ENCODE measurements around the gene ITGAL. TPM values are rescaled to one million over a fixed set of nuclear protein-coding genes. Genes with fewer than 3 reads are reported as not detected.

ITGAL gene
- total and polyA plus RNA-seq, 2 of the 13 experiments (the other 11 are each of a cell fraction or from before 2014, with no cell fraction given), result 0.86 to 1.2 TPM

DNA sequence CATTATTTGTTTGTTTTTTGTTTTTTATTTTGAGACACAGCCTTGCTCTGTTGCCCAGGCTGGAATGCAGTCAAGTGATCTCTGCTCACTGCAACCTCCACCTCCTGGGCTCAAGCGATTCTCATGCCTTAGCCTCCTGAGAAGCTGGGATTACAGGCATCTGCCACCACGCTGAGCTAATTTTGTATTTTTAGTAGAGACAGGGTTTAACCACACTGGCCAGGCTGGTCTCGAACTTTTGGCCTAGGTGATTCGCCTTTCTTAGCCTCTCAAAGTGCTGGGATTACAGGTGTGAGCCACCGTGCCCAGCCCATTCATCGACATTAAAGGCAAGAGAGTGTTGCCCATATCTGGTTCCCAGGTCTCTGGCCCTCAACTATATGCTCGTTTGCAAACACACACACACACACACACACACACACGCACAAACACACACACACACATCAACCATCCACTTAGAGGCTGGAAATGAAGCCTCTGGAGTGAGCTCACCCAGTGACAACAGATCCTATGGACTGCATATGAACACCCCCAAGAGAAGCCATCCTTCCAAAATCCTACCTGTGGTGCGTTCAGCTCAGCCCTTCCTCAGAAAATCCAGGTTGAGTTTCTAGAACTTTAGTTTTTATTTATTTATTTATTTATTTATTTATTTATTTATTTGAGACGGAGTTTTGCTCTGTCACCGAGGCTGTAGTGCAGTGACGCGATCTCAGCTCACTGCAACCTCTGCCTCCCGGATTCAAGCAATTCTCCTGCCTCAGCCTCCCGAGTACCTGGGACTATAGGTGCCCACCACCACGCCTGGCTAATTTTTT lies 14.6 kb upstream of the ITGAL start (continued):
- TF ChIP-seq, protein P1, sequence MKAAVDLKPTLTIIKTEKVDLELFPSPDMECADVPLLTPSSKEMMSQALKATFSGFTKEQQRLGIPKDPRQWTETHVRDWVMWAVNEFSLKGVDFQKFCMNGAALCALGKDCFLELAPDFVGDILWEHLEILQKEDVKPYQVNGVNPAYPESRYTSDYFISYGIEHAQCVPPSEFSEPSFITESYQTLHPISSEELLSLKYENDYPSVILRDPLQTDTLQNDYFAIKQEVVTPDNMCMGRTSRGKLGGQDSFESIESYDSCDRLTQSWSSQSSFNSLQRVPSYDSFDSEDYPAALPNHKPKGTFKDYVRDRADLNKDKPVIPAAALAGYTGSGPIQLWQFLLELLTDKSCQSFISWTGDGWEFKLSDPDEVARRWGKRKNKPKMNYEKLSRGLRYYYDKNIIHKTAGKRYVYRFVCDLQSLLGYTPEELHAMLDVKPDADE (CRISPR knock-in tag; IDR thresholded peaks at IDR 0.05), result no peak
- no peak for TF ChIP-seq ZNF766 (CRISPR knock-in tag; IDR thresholded peaks at IDR 0.05; ENCODE audit: borderline replicate concordance)
- TF ChIP-seq REXO4 (CRISPR knock-in tag; IDR thresholded peaks at IDR 0.05; ENCODE audit: borderline replicate concordance), result no peak
- TF ChIP-seq, protein P2, sequence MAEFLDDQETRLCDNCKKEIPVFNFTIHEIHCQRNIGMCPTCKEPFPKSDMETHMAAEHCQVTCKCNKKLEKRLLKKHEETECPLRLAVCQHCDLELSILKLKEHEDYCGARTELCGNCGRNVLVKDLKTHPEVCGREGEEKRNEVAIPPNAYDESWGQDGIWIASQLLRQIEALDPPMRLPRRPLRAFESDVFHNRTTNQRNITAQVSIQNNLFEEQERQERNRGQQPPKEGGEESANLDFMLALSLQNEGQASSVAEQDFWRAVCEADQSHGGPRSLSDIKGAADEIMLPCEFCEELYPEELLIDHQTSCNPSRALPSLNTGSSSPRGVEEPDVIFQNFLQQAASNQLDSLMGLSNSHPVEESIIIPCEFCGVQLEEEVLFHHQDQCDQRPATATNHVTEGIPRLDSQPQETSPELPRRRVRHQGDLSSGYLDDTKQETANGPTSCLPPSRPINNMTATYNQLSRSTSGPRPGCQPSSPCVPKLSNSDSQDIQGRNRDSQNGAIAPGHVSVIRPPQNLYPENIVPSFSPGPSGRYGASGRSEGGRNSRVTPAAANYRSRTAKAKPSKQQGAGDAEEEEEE (CRISPR knock-in tag; IDR thresholded peaks at IDR 0.05; ENCODE audit: borderline replicate concordance), result no peak
- no peak for TF ChIP-seq FOSL1 (CRISPR knock-in tag; IDR thresholded peaks at IDR 0.05; ENCODE audit: borderline replicate concordance)
- TF ChIP-seq ZNF7 (CRISPR knock-in tag; IDR thresholded peaks at IDR 0.05), result no peak
- TF ChIP-seq SRSF4 (IDR thresholded peaks at IDR 0.05; ENCODE audit: low read depth, low read length, poor library complexity, severe bottlenecking), result no peak
- 0 out of 2 replicates have a peak, but pooled peaks have one; percentile 36 for TF ChIP-seq HDAC1 (CRISPR knock-in tag; IDR thresholded peaks at IDR 0.05)
- no peak for TF ChIP-seq BRD4 (CRISPR knock-in tag; IDR thresholded peaks at IDR 0.05)
- no peak for TF ChIP-seq NFATC3 (CRISPR knock-in tag; IDR thresholded peaks at IDR 0.05)
- no peak for TF ChIP-seq ZNF570 (CRISPR knock-in tag; IDR thresholded peaks at IDR 0.05; ENCODE audit: borderline replicate concordance)
- peak; percentile 15; the same call in 1 of the 2 replicates for TF ChIP-seq ZNF543 (CRISPR knock-in tag; IDR thresholded peaks at IDR 0.05)
- TF ChIP-seq ELF3 (CRISPR knock-in tag; IDR thresholded peaks at IDR 0.05), result no peak
- no peak for TF ChIP-seq ZNF501 (CRISPR knock-in tag; IDR thresholded peaks at IDR 0.05)
